Caco-2 (cell line): ENCODE results near the gene TYROBP. TPM values are rescaled to one million over a fixed set of nuclear protein-coding genes. Genes with fewer than 3 reads are reported as not detected.

Experiments
- BruUV-seq: library from RNA; stranded (reverse); fragments of 400-500 nt; replicated peaks from 2 replicates; lab custom pipeline; 2021; lab: Mats Ljungman, UMichigan
- CTCF ChIA-PET: fragments of 300-600 bp; sonication (Branson Sonifier 250); formaldehyde crosslinking; loops from one replicate; lab custom pipeline; 2022; ENCODE audit warnings: antibody characterized with exemption; lab: Charles Lee
- POLR2A ChIA-PET: fragments of 300-600 bp; sonication (Branson Sonifier 250); formaldehyde crosslinking; loops from one replicate; lab custom pipeline; 2022; ENCODE audit warnings: antibody characterized with exemption; lab: Charles Lee
- DNase-seq, 2 experiments: peaks; one replicate each; pipeline versions ENCODE4 v3.0.0 to v3.0.0-alpha.2; 2020 to 2022
- H3K27me3 ChIP-seq: replicated peaks from 2 replicates; pipeline ENCODE4 v1.6.0; 2011; ENCODE audit warnings: low read length; ENCODE audit not compliant: control insufficient read depth, insufficient read depth
- H3K36me3 ChIP-seq: 2 replicates; pipeline ENCODE4 v1.5.1; 2011; ENCODE audit warnings: low read length; ENCODE audit not compliant: control insufficient read depth, insufficient read depth
- H3K4me1 ChIP-seq: fragments of 250-450 bp; sonication (Bioruptor Pico); 2 replicates; pipeline ENCODE4 v1.5.1; 2020; ENCODE audit warnings: mild to moderate bottlenecking
- H3K4me3 ChIP-seq: 2 replicates; pipeline ENCODE4 v1.5.1; 2011; ENCODE audit warnings: low read depth, mild to moderate bottlenecking, control low read depth, low read length
- H3K9me3 ChIP-seq: fragments of 250-450 bp; sonication (Bioruptor Pico); 2 replicates; pipeline ENCODE4 v1.5.1; 2020; ENCODE audit warnings: mild to moderate bottlenecking, moderate library complexity
- H3K27ac Mint-ChIP-seq: one replicate; pipeline ENCODE4 v1.8.0; 2022; ENCODE audit warnings: mixed read lengths; ENCODE audit not compliant: unreplicated experiment
- H3K27me3 Mint-ChIP-seq: one replicate; pipeline ENCODE4 v1.8.0; 2022; ENCODE audit warnings: mixed read lengths; ENCODE audit not compliant: insufficient read depth, unreplicated experiment
- H3K36me3 Mint-ChIP-seq: one replicate; pipeline ENCODE4 v1.8.0; 2022; ENCODE audit warnings: mild to moderate bottlenecking, mixed read lengths; ENCODE audit not compliant: insufficient read depth, unreplicated experiment
- H3K4me1 Mint-ChIP-seq: one replicate; pipeline ENCODE4 v1.8.0; 2022; ENCODE audit warnings: low read depth, mixed read lengths; ENCODE audit not compliant: unreplicated experiment
- H3K4me3 Mint-ChIP-seq: one replicate; pipeline ENCODE4 v1.8.0; 2022; ENCODE audit warnings: mild to moderate bottlenecking, moderate library complexity, mixed read lengths; ENCODE audit not compliant: unreplicated experiment
- H3K9me3 Mint-ChIP-seq: one replicate; pipeline ENCODE4 v1.8.0; 2022; ENCODE audit warnings: mixed read lengths; ENCODE audit not compliant: unreplicated experiment
- CTCF ChIP-seq, 2 experiments: fragments of 200-600 bp in 1 of 2; IDR thresholded peaks; 1 replicate in 1 of 2; 2 replicates in 1 of 2; pipeline versions ENCODE4 v1.5.1 to v1.8.0; 2011 to 2022; ENCODE audit warnings: antibody characterized with exemption in 1 of 2, control low read depth in 1 of 2, inconsistent platforms in 1 of 2, low read depth in 1 of 2, low read length in 1 of 2, mild to moderate bottlenecking in 1 of 2, moderate library complexity in 1 of 2; ENCODE audit not compliant: insufficient read depth in 1 of 2, severe bottlenecking in 1 of 2, unreplicated experiment in 1 of 2
- intact Hi-C: fragments of 100-400 bp; cut with micrococcal nuclease; formaldehyde crosslinking; loops from one replicate; pipeline ENCODE4 v1.10.0; 2022; ENCODE audit not compliant: unreplicated experiment
- total RNA-seq: library from RNA; stranded (reverse); gene quantifications from 2 replicates; pipeline ENCODE4 v1.2.3, GENCODE V29; 2022

TYROBP gene
- total RNA-seq, 1 experiment from 2014 or later: not detected

- ChIA-PET CTCF (no interaction called here), POLR2A (no interaction called here)
- Mint-ChIP-seq H3K36me3 (peaks cover 11% of the 10 kb centered on the region), H3K9me3 (no peaks in the 10 kb centered on the region), H3K27me3 (peaks cover 3% of the 10 kb centered on the region), H3K27ac (peak overlapping the region; percentile 85), H3K4me1 (peaks cover 4% of the 10 kb centered on the region), H3K4me3 (peak overlapping the region; percentile 83)
- Histone ChIP-seq H3K27me3 (no peaks in the 10 kb centered on the region), H3K4me1 (0 out of 2 replicates have a peak, but pooled peaks cover 4% of the 10 kb centered on the region), H3K9me3 (no peaks in the 10 kb centered on the region), H3K4me3 (peak overlapping the region; percentile 87), H3K36me3 (no peaks in the 10 kb centered on the region)
- DNase-seq: no peak
- TF ChIP-seq CTCF (IDR thresholded peaks at IDR 0.05; ENCODE audit: insufficient read depth in 1 of 2, low read depth in 1 of 2, low read length in 1 of 2, severe bottlenecking in 1 of 2, unreplicated experiment in 1 of 2): no peak
- BruUV-seq: no TSS peak
- intact Hi-C loops: no loop called here
Measured at GRCh38 chr19:35898499-35898809, 9.6 kb downstream of the TYROBP start.

GRCh38 chr19:35897706-35898451 lies 10.2 kb downstream of the TYROBP start:
- ChIA-PET CTCF (no interaction called here), POLR2A (no interaction called here)
- TF ChIP-seq CTCF (IDR thresholded peaks at IDR 0.05; ENCODE audit: insufficient read depth in 1 of 2, low read depth in 1 of 2, low read length in 1 of 2, severe bottlenecking in 1 of 2, unreplicated experiment in 1 of 2): no peak
- no peaks in the 10 kb centered on the region for H3K27me3 Mint-ChIP-seq
- no peaks in the 10 kb centered on the region for H3K4me1 Mint-ChIP-seq
- BruUV-seq: no TSS peak
- peak overlapping the region; percentile 83 for H3K4me3 Mint-ChIP-seq
- intact Hi-C loops: no loop called here
- no peaks in the 10 kb centered on the region for H3K36me3 ChIP-seq
- H3K9me3 Mint-ChIP-seq: no peaks in the 10 kb centered on the region
- no peaks in the 10 kb centered on the region for H3K4me1 ChIP-seq
- no peaks in the 10 kb centered on the region for H3K27me3 ChIP-seq
- no peak overlapping the region for H3K4me3 ChIP-seq
- peaks cover 11% of the 10 kb centered on the region for H3K36me3 Mint-ChIP-seq
- no peak overlapping the region for H3K27ac Mint-ChIP-seq
- DNase-seq: no peak
- H3K9me3 ChIP-seq: no peaks in the 10 kb centered on the region

- intact Hi-C loops: no loop called here
- no TSS peak for BruUV-seq
- DNase-seq: no peak
- no peaks in the 10 kb centered on the region for H3K9me3 Mint-ChIP-seq
- H3K36me3 Mint-ChIP-seq: peaks cover 11% of the 10 kb centered on the region
- POLR2A ChIA-PET: no interaction called here
- CTCF ChIA-PET: no interaction called here
- Histone ChIP-seq H3K27me3 (no peaks in the 10 kb centered on the region), H3K4me1 (no peaks in the 10 kb centered on the region), H3K4me3 (no peak overlapping the region), H3K36me3 (no peaks in the 10 kb centered on the region), H3K9me3 (no peaks in the 10 kb centered on the region)
- H3K4me3 Mint-ChIP-seq: no peak overlapping the region
- no peaks in the 10 kb centered on the region for H3K4me1 Mint-ChIP-seq
- no peak for TF ChIP-seq CTCF (IDR thresholded peaks at IDR 0.05; ENCODE audit: insufficient read depth in 1 of 2, low read depth in 1 of 2, low read length in 1 of 2, severe bottlenecking in 1 of 2, unreplicated experiment in 1 of 2)
- H3K27me3 Mint-ChIP-seq: no peaks in the 10 kb centered on the region
- no peak overlapping the region for H3K27ac Mint-ChIP-seq
Measured at GRCh38 chr19:35896643-35897040, 11.5 kb downstream of the TYROBP start.
